Gastroesophageal sphincter (tissue), 4 donors: Measurements from ENCODE around the gene TMEM191C. TPM values are rescaled to one million over a fixed set of nuclear protein-coding genes. Genes with fewer than 3 reads are reported as not detected.
"Not testable (repeated sequence)": the region's sequence is repeated elsewhere in the genome, so short reads cannot be mapped to it uniquely, and the experiment has no call there.

ENCODE experiments used
- ATAC-seq: fragments of 150-250 bp; one replicate; pipeline ENCODE4 v1.9.1; 2016; ENCODE audit warnings: mild to moderate bottlenecking, moderate library complexity
- H3K27ac ChIP-seq, 4 donors: fragments of 200-600 bp; sonication (generic) in 3 of 4; 1 replicate in 3 of 4; 2 replicates in 1 of 4; pipeline ENCODE4 v1.5.1; 2016 to 2019
- H3K27me3 ChIP-seq: fragments of 200-600 bp; sonication (generic); one replicate; pipeline ENCODE4 v1.5.1; 2019
- H3K36me3 ChIP-seq, 2 donors: fragments of 200-600 bp; sonication (generic); one replicate each; pipeline ENCODE4 v1.5.1; 2019; ENCODE audit warnings: control low read depth in 1 of 2
- H3K4me1 ChIP-seq, 3 donors: fragments of 200-600 bp; sonication (generic); 1 replicate in 2 of 3; 2 replicates in 1 of 3; pipeline ENCODE4 v1.5.1; 2016 to 2019; ENCODE audit warnings: control low read depth in 2 of 3
- H3K4me3 ChIP-seq, 2 donors: fragments of 200-600 bp; sonication (generic); one replicate each; pipeline ENCODE4 v1.5.1; 2019; ENCODE audit warnings: mild to moderate bottlenecking in 1 of 2, moderate library complexity in 1 of 2
- H3K9me3 ChIP-seq, 3 donors: fragments of 200-600 bp; sonication (generic); one replicate each; pipeline ENCODE4 v1.5.1; 2017 to 2019; ENCODE audit warnings: control low read depth in 2 of 3
- CTCF ChIP-seq, 4 experiments: fragments of 200-600 bp in 2 of 4; fragments of 450-650 bp in 2 of 4; sonication (generic) in 1 of 4; IDR thresholded peaks; one replicate each; pipeline ENCODE4 v1.5.1; 2017 to 2019; ENCODE audit warnings: antibody characterized with exemption in 4 of 4, mild to moderate bottlenecking in 2 of 4, moderate library complexity in 2 of 4
- WGBS, 2 donors: methylation state at CpG; one replicate each; pipeline ENCODE4 v1.1.5; 2018; ENCODE audit warnings: low coverage in 1 of 2; 5-methylcytosine and 5-hydroxymethylcytosine counted together
- total RNA-seq, 4 donors: library from RNA; depleted of rRNA; stranded (reverse); fragments of >200 nt; gene quantifications; one replicate each; pipeline ENCODE4 v1.1.0, GENCODE V29; 2016

TMEM191C gene
- 1 to 10 TPM in 1 of 4 donors, under 1 TPM in 2, not detected in 1; 0.15 to 4.4 (median 0.27) TPM for total RNA-seq

DNA sequence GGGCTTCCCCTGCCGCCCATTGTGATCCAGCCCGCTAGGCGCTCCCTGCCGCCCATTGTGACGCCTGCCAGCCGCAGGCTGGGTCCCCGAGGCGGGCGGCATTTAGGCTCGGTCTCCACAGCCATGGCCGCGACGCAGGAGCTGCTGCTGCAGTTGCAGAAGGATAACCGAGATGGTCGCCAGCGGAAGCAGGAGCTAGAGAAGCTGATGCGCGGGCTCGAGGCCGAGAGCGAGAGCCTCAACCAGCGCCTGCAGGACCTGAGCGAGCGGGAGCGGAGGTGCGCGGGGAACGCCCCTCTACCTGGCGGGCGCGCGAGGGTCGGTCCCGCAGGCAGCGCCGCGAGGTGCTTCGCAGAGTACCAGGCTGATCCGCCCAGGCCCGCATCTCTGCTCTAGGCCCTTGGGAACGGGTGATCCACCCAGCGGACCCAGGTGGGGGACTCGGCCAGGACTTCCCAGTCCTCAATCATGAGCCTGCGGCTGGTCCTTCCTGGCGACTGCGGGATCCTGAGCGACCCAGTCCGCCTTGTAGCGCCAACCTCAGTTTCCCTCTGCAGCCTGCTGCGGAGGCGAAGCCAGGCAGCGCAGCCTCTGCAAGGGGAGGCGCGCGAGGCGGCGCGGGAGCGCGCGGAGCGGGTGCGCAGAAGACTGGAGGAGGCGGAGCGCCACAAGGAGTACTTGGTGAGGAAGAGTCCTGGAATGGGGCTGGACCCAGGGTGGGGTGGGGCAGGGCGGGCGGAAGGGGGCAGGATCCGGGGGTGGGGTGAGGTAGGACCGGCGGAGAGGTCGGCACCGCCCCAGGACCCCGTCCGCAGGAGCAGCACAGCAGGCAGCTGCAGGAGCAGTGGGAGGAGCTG lies at the start of gene TMEM191C:
Gene TMEM191C (plus strand): TSS at position 51 of the 857 bp plus-strand sequence. CDS start 73 bp downstream, at position 124.
- Histone ChIP-seq H3K4me3 (peak within 1 kb of the TSS; percentile 26 to 52), H3K27ac (peak within 1 kb of the TSS in 3 of 4 donors; percentile 71 to 76 (median 76))
- peak; percentile 75 for ATAC-seq
- H3K36me3 ChIP-seq, H3K27me3 ChIP-seq, H3K9me3 ChIP-seq, H3K4me1 ChIP-seq: not testable (repeated sequence)
- WGBS, 2 donors, result no CpG with 5 or more reads among the region's 74 CpGs

GRCh38 chr22:21417853-21418252 lies 49.3 kb upstream of the TMEM191C start:
- H3K36me3 ChIP-seq, H3K9me3 ChIP-seq, H3K27me3 ChIP-seq, H3K4me1 ChIP-seq: not testable (repeated sequence)
- TF ChIP-seq CTCF (IDR thresholded peaks at IDR 0.05), result peak in 1 of 4 experiments; percentile 8
- peak overlapping the region; percentile 33 to 51 for H3K4me3 ChIP-seq
- no CpG with 5 or more reads among the region's 33 CpGs for WGBS, 2 donors
- ATAC-seq, result peak; percentile 18
- peak overlapping the region in 3 of 4 donors; percentile 73 to 76 (median 74) for H3K27ac ChIP-seq

DNA sequence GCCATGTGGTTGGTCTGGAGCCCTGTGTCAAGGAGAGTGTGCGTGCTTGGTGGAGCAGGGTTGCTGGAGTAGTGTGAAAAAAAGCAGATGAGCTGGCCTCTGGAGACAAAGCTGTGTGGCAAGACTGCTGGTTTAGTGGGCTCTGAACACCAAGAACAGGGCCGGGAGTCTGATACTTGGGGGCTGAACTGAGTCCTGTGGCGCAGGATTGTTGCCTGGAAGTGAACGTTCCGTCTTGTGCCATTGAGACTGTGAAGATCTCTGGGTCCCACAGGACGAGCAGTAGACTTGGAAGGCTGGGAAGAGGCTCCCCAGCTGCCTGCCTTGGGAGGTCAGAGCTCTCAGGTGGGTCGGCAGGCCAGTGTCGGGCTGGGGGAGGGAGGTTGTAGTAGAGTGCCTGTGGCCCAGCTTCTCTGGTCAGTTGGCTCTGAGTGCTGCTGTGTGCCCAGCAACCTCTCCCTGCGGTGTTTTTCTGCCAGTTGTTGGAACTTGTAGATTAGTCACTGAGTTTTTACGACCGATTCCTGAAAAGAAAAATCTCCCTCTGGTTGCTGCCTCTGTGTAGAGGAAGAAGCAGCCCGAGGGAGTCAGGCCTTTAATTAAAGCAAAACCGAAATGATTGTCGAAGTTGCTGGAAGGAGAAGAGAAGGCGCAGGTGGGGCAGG lies 48.1 kb upstream of the TMEM191C start:
- H3K9me3 ChIP-seq, H3K4me3 ChIP-seq, H3K27me3 ChIP-seq, H3K36me3 ChIP-seq, H3K27ac ChIP-seq, ATAC-seq, H3K4me1 ChIP-seq: not testable (repeated sequence)
- no CpG with 5 or more reads among the region's 15 CpGs for WGBS, 2 donors

DNA sequence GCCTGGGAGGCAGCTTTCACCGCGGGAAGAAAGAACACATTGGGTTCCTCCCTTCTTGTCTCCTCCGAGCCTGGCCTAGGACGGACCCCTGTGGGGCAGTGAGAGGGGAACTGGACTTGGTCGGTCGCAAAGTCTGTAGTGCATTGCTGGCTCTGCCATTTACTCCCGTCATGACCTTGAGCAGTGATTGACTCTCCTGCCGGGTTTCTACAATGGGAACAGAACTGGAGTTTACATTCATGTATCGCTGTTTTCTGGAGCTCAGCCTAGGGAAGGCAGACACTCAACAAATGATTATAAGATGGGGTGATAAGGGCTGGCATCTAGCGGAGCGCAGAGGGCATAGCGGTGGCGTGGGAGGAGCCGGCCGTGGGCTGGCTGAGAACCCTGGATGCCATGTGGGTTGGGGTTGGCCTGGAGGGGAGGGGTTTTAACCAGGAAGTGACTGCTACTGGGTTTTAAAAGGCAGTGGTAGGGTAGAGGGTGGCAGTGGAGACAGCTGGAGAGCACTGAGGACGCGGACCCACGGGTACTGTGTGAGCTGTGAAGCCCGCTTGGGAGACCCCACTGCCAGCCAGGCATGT lies 46.9 kb upstream of the TMEM191C start:
- H3K27me3 ChIP-seq, H3K4me1 ChIP-seq, H3K36me3 ChIP-seq, H3K9me3 ChIP-seq, H3K27ac ChIP-seq, ATAC-seq, H3K4me3 ChIP-seq: not testable (repeated sequence)
- WGBS, 2 donors, result no CpG with 5 or more reads among the region's 19 CpGs

- H3K4me1 ChIP-seq, ATAC-seq, H3K36me3 ChIP-seq, H3K27me3 ChIP-seq, H3K27ac ChIP-seq, H3K4me3 ChIP-seq, H3K9me3 ChIP-seq: not testable (repeated sequence)
- WGBS, 2 donors, result no CpG with 5 or more reads among the region's 12 CpGs
Measured at GRCh38 chr22:21424084-21424709, 43.0 kb upstream of the TMEM191C start.

DNA sequence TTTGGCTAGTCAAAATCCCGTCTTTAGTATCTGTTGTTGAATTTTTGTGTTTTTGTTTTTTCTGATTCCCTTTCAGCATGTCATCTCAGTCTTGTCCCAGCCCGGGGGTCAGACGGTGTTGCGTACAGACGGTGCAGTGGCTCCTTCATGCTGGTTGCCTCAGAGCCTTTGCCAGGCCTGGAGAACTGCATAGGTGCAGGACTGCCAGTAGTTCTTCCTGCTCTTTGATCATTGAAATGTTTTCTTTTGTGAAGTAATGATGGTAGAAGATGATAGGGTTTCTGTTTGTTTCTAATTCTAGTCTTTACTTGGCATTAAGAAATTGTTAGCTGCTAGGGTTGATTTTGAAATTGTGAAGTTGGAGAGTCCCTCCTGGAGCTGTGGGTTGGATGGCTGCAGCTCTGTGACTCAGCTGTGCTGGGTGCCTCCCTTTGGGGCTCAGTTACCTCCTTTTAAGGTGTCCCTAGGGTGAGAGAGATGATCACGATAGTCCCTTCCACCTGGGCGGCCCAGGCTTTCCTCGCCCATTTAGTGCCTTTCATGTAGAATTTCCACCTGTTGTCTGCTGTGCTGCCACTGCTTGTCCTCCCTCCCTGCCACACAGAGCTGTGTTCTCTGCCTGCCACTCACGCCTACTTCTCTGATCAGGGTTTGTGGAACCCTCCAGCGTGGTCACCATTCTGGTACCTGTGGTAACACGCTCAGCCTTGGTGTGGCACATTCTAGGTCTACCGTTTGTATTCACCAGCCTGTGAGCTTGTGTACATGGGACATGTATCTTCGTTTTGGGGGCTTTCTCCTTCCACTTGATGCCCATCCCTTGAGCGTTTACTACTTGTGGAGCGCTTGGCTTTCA lies 32.6 kb upstream of the TMEM191C start:
- not testable (repeated sequence) for H3K27ac ChIP-seq, H3K27me3 ChIP-seq, ATAC-seq, H3K4me3 ChIP-seq, H3K9me3 ChIP-seq, H3K4me1 ChIP-seq, H3K36me3 ChIP-seq
- WGBS, 2 donors, result no CpG with 5 or more reads among the region's 15 CpGs

GRCh38 chr22:21435998-21436810 lies 31.0 kb upstream of the TMEM191C start:
- H3K4me1 ChIP-seq, H3K36me3 ChIP-seq, H3K4me3 ChIP-seq, H3K27me3 ChIP-seq, H3K9me3 ChIP-seq: not testable (repeated sequence)
- ATAC-seq, result peak; percentile 89
- H3K27ac ChIP-seq, result peak overlapping the region in 3 of 4 donors; percentile 69 to 78 (median 74)
- no CpG with 5 or more reads among the region's 12 CpGs for WGBS, 2 donors

GRCh38 chr22:21438013-21438412 lies 29.2 kb upstream of the TMEM191C start:
- H3K4me1 ChIP-seq, result peaks cover 0 to 12% (median 0%) of the 10 kb centered on the region in 3 donors
- not testable (repeated sequence) for H3K27me3 ChIP-seq, H3K27ac ChIP-seq, H3K36me3 ChIP-seq, H3K4me3 ChIP-seq, ATAC-seq, H3K9me3 ChIP-seq
- no CpG with 5 or more reads among the region's 6 CpGs for WGBS, 2 donors

DNA sequence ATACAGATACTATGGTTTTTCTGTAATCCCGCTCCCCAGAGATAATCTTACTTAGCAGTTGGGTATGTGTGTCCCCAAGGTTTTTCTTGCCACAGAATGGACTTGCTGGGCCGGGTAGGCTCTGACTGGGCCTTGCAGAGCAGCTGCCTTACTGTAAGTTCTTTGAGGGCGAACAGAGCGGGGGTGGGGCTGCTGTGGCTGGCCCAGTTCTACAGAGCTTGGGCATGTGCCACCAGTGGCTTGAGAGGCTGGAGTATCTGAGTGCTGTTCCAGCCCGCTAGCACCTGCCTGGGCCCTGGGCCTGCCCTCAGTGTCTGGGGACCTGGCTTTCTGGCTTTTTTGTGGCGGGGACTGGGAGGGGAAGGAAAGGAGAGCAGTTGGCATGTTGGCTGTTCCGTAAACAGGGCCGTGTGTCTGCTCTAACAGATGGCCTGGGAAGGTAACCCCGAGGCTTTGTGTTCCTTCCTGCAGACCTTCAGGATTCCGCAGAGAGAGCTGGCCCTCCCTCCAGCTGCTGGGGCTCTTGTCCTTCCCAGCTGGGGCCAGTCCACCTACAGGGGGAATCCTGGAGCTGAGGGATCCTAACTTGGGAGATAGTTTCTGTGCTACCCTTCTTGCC lies 27.1 kb upstream of the TMEM191C start:
- WGBS, 2 donors, result no CpG with 5 or more reads among the region's 10 CpGs
- not testable (repeated sequence) for H3K4me3 ChIP-seq
- peak; percentile 42 for ATAC-seq

GRCh38 chr22:21440676-21441075 lies 26.5 kb upstream of the TMEM191C start:
- H3K27me3 ChIP-seq, H3K4me3 ChIP-seq, H3K9me3 ChIP-seq, H3K27ac ChIP-seq: not testable (repeated sequence)
- WGBS, 2 donors, result no CpG with 5 or more reads among the region's 16 CpGs
- peaks cover 0 to 24% (median 0%) of the 10 kb centered on the region in 3 donors for H3K4me1 ChIP-seq
- peaks cover 0 to 27% of the 10 kb centered on the region in 2 donors for H3K36me3 ChIP-seq
- ATAC-seq, result peak; percentile 6

More for the DNA sequence above, 27.1 kb upstream of the TMEM191C start:
- Histone ChIP-seq H3K36me3 (peaks cover 0 to 22% of the 10 kb centered on the region in 2 donors), H3K4me1 (peaks cover 0 to 24% (median 0%) of the 10 kb centered on the region in 3 donors)
- H3K27me3 ChIP-seq, H3K9me3 ChIP-seq, H3K27ac ChIP-seq: not testable (repeated sequence)
